Psoas muscle (tissue), 8 donors: ENCODE data around the gene ASB18. TPM values are rescaled to one million over a fixed set of nuclear protein-coding genes. Genes with fewer than 3 reads are reported as not detected.
A peak's percentile ranks its signal among the peaks of the same experiment; 100 is the strongest.

Source experiments
- ATAC-seq, 4 donors: fragments of 200-7000 bp; cut with Tn5 transposase; one replicate each; pipeline ENCODE4 v1.9.1; 2020; ENCODE audit warnings: moderate library complexity in 3 of 4, mild to moderate bottlenecking in 2 of 4
- DNase-seq, 2 donors: peaks; one replicate each; pipeline ENCODE4 v3.0.0-alpha.2; 2020
- H3K27ac ChIP-seq: fragments of 200-600 bp; one replicate; pipeline ENCODE4 v1.8.0; 2022
- H3K27me3 ChIP-seq, 3 donors: fragments of 200-600 bp in 1 of 3; one replicate each; pipeline versions ENCODE4 v1.6.1 to v1.8.0; 2013 to 2022; ENCODE audit warnings: low read length in 2 of 3, mild to moderate bottlenecking in 2 of 3, moderate library complexity in 1 of 3; ENCODE audit not compliant: insufficient read depth in 3 of 3
- H3K36me3 ChIP-seq, 2 donors: fragments of 200-600 bp in 1 of 2; one replicate each; pipeline versions ENCODE4 v1.6.1 to v1.8.0; 2013 to 2022; ENCODE audit warnings: low read depth in 1 of 2, mild to moderate bottlenecking in 1 of 2, moderate library complexity in 1 of 2; ENCODE audit not compliant: insufficient read depth in 1 of 2
- H3K4me1 ChIP-seq: fragments of 200-600 bp; one replicate; pipeline ENCODE4 v1.8.0; 2022
- H3K4me3 ChIP-seq: fragments of 200-600 bp; one replicate; pipeline ENCODE4 v1.8.0; 2022; ENCODE audit warnings: mild to moderate bottlenecking
- H3K9me3 ChIP-seq: fragments of 200-600 bp; one replicate; pipeline ENCODE4 v1.8.0; 2022
- WGBS, 3 donors: extraction: QIAGEN DNeasy Blood & Tissue Kit; methylation state at CpG; one replicate each; pipeline versions ENCODE4 v1.1.6 to v1.1.7; 2013; 5-methylcytosine and 5-hydroxymethylcytosine counted together
- intact Hi-C, 2 donors: fragments of 100-400 bp; cut with DNase I; formaldehyde crosslinking; loops; one replicate each; pipeline versions ENCODE4 v1.11.0 to v1.14.2; 2022
- polyA plus RNA-seq, 3 donors: library from polyadenylated mRNA; stranded (reverse); fragments of 200-250 nt; gene quantifications; one replicate each; pipeline ENCODE4 v1.2.3, GENCODE V29; 2013
- total RNA-seq, 4 donors: library from RNA; stranded (reverse); fragmentation: NEBNext Ultra II Directional in 2 of 4; extraction: Animal tissue kit (Norgen Biotek cat#: 25700) in 2 of 4; gene quantifications; one replicate each; pipeline versions ENCODE4 v1.2.1 to v1.2.4, GENCODE V29; 2021 to 2023
- TF ChIP-seq, protein P1 (sequence below): fragments of 200-600 bp; IDR thresholded peaks from one replicate; pipeline ENCODE4 v1.8.0; 2022; ENCODE audit warnings: antibody characterized with exemption
- donor health status: healthy with polysubstance abuse.
- donor health status: DM: no; HTN: no; CAD: no; lungs with moderate emphysema.
- donor health status: Bipolar disorder and iron deficiency.
- donor health status: healthy.
- donor health status: DM: yes; HTN: yes; CAD: no.
- donor health status: DM: no; HTN: no; CAD: no.
- donor health status: DM: no; HTN: no; CAD: no.
- donor health status: DM: yes; HTN: yes; CAD: no.

Gene ASB18
- total and polyA plus RNA-seq, 7 donors, result 0.04 to 9.3 (median 1.1) TPM

DNA sequence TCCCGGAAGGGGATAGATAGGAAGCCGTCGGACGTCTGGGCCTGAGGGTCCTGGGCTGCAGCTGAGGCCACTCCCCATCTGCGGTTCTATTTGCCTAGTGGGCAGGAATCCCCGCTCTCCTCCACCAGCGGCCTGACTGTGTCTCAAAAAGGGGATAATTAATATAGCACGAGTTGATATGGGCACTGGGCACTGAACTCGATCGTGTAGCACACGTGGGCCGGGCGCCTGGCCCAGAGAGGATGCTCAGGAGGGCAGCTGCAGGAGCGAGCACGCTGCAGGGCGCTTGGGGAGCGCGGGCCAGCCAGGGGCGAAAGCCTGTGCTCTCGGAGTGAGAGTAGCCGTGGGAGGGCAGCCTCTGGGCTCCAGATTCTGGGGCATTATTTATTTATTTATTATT lies 87.3 kb downstream of the ASB18 start:
- ATAC-seq, result no peak
- H3K27me3 ChIP-seq, result peaks cover 3 to 97% (median 35%) of the 10 kb centered on the region in 3 donors
- WGBS, 3 donors, result 66 to 74% (median 72%) methylated on average over 21 of the region's 21 CpGs
- DNase-seq, result no peak
- no peaks in the 10 kb centered on the region for H3K36me3 ChIP-seq
- no peaks in the 10 kb centered on the region for H3K9me3 ChIP-seq
- peaks cover 20% of the 10 kb centered on the region for H3K4me1 ChIP-seq
- intact Hi-C loops, result loop anchor here (5.0 to 10.0 kb wide), 2 partner anchors 128 to 400 kb away; no protein-coding TSS in a partner anchor
- no peak overlapping the region for H3K27ac ChIP-seq
- TF ChIP-seq, protein P1, sequence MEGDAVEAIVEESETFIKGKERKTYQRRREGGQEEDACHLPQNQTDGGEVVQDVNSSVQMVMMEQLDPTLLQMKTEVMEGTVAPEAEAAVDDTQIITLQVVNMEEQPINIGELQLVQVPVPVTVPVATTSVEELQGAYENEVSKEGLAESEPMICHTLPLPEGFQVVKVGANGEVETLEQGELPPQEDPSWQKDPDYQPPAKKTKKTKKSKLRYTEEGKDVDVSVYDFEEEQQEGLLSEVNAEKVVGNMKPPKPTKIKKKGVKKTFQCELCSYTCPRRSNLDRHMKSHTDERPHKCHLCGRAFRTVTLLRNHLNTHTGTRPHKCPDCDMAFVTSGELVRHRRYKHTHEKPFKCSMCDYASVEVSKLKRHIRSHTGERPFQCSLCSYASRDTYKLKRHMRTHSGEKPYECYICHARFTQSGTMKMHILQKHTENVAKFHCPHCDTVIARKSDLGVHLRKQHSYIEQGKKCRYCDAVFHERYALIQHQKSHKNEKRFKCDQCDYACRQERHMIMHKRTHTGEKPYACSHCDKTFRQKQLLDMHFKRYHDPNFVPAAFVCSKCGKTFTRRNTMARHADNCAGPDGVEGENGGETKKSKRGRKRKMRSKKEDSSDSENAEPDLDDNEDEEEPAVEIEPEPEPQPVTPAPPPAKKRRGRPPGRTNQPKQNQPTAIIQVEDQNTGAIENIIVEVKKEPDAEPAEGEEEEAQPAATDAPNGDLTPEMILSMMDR, result no peak
- no peak overlapping the region for H3K4me3 ChIP-seq

DNA sequence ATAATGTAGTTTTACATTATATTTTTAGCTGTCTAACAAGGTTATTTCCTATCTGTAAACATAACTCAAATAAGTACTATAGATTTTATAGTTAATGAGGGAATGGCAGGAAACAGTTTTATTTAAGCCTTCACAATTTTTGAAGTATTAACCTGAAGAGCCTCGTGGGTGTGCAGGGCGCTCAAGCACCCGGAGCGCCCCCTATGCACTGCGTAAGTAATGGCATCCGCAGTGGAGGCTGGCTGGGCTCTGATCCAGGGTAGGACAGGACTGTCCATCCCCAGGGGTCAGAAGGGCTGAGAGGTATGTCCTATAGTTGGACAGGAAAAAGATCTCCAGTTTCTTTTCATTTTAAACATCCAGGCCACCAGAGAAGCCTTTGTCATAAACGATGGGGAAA lies 87.8 kb downstream of the ASB18 start:
- Histone ChIP-seq H3K9me3 (no peaks in the 10 kb centered on the region), H3K27me3 (peaks cover 3 to 97% (median 36%) of the 10 kb centered on the region in 3 donors), H3K4me1 (peaks cover 20% of the 10 kb centered on the region), H3K36me3 (no peaks in the 10 kb centered on the region), H3K4me3 (no peak overlapping the region), H3K27ac (no peak overlapping the region)
- TF ChIP-seq, protein P1, result peak; percentile 16
- intact Hi-C loops, result loop anchor here (5.0 to 10.0 kb wide), 2 partner anchors 128 to 399 kb away; no protein-coding TSS in a partner anchor
- ATAC-seq, result no peak
- DNase-seq, result no peak
- 28 to 39% (median 36%) methylated on average over 7 of the region's 7 CpGs for WGBS, 3 donors

DNA sequence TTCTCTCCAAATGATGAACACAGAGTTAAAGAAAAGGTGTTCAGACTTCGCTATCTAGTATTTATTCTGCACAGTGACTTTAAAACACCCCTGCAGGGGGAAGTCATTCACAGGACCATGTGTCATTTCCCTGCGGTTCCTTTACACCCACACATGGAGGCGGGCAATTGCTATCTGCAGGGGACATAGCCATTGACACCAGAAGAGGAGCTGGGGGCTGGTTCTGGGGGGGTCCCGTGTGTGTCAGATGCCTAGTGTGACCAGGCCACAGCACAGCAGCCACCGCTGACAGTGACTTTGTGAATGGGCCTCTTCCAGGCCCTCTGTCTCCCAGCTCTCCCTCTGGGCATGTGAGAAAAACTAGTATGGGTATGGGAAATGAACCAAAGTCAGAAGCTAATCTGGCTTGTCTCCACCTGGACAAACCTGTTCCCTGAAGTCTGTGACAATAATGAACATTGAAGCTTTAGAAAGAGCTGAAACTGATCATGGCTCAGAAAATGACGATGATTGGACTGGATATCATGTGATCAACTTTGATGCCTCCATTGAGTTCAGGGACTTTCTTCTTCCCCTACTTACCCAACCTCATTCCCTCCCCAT lies 88.6 kb downstream of the ASB18 start:
- intact Hi-C loops, result loop anchor here (5.0 to 10.0 kb wide), 2 partner anchors 129 to 398 kb away; no protein-coding TSS in a partner anchor
- WGBS, 3 donors, result 69 to 75% (median 71%) methylated on average over 6 of the region's 6 CpGs
- Histone ChIP-seq H3K36me3 (no peaks in the 10 kb centered on the region), H3K27me3 (peaks cover 3 to 97% (median 42%) of the 10 kb centered on the region in 3 donors), H3K4me1 (peaks cover 20% of the 10 kb centered on the region), H3K9me3 (no peaks in the 10 kb centered on the region), H3K4me3 (no peak overlapping the region), H3K27ac (no peak overlapping the region)
- TF ChIP-seq, protein P1, result no peak
- DNase-seq (no peak), ATAC-seq (no peak)

DNA sequence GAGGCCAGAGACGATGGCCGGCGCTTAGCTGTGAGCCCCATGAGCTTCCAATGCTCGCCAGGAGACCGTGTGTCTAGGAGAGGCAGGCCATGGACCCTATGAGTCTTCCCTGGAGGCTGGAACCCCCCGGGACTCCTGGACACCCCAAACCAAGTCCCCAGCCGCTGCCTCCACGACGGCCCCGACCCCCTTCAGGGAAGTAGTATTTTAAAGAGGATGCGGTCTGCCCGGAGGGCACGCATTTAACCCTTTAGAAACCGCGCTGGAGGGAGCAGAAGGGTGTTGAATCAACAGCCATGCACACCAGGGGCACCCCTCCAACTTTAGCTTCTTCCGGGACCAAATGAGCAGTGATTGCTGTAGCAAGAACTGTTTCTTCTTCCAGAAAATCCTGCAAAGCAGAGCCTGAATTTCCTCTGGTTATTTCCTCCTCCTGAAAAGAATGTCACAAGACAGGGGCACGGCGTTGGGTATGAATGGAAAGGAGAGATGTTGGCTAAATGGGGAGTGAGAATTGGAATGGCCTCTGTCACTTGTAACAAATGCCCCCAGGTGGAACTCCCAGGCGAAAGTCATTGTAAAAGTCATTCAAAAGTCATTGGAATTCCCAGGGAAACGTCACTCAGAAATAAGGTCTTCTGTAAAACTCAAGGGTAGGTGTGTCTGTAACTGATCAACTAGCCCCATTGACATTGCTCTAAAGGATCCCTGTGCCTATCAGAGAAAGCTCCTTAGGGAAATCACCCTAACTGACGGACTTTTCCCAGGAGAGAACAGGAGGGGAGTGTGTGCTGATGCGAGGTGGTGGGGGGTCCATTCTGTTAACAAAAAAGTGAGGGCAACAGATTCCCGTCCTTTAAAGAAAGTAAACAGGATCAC lies 90.2 kb downstream of the ASB18 start:
- TF ChIP-seq, protein P1, result no peak
- no peak overlapping the region for H3K4me3 ChIP-seq
- WGBS, 3 donors, result 35 to 42% (median 40%) methylated on average over 23 of the region's 23 CpGs
- H3K27ac ChIP-seq, result no peak overlapping the region
- H3K36me3 ChIP-seq, result no peaks in the 10 kb centered on the region
- ATAC-seq (no peak), DNase-seq (no peak)
- intact Hi-C loops, result loop anchor here in 1 of 2 donors (10.0 kb wide), 1 partner anchor 131 kb away; no protein-coding TSS in a partner anchor
- H3K9me3 ChIP-seq, result no peaks in the 10 kb centered on the region
- H3K4me1 ChIP-seq, result peaks cover 13% of the 10 kb centered on the region
- peaks cover 0 to 97% (median 45%) of the 10 kb centered on the region in 3 donors for H3K27me3 ChIP-seq
